ENCODE results near the gene TEX13B. TPM values are rescaled to one million over a fixed set of nuclear protein-coding genes. Genes with fewer than 3 reads are reported as not detected.
A peak's percentile ranks its signal among the peaks of the same experiment; 100 is the strongest.

The TEX13B gene
- total RNA-seq, 1 donor from 2014 or later = not detected

GRCh38 chrX:107935664-107936433 is 46.3 kb downstream of the TEX13B start:
- DNase-seq = peak; percentile 10

- DNase-seq = peak; percentile 10
Measured at GRCh38 chrX:107935200-107935599, 47.0 kb downstream of the TEX13B start.

GRCh38 chrX:107934262-107934661 is 47.9 kb downstream of the TEX13B start:
- DNase-seq = no peak

Other genes with a start within 250 kb of the TEX13B start
- gene TSC22D3, start 206.6 kb downstream of the TEX13B start, total RNA-seq = 51.0 TPM
- not detected for gene NCBP2L, start 204.6 kb downstream of the TEX13B start, total RNA-seq
- 18.1 TPM for gene MID2, start 156.5 kb downstream of the TEX13B start, total RNA-seq
- gene VSIG1, start 62.7 kb upstream of the TEX13B start, total RNA-seq = 0.20 TPM
- 47.9 TPM for gene PSMD10, start 109.2 kb upstream of the TEX13B start, total RNA-seq
- gene ATG4A, start 109.4 kb upstream of the TEX13B start, total RNA-seq = 10.9 TPM